Neural progenitor cell (in vitro differentiated cells): Measurements from ENCODE around the gene CERS3.

Source experiments
- CTCF ChIP-seq: fragments of 200-600 bp; sonication (generic); IDR thresholded peaks from 2 replicates; pipeline ENCODE4 v1.5.1; 2017; ENCODE audit warnings: antibody characterized with exemption, mild to moderate bottlenecking
- EZH2 ChIP-seq: fragments of 200-600 bp; sonication (generic); IDR thresholded peaks from 2 replicates; pipeline ENCODE4 v1.6.1; 2017; ENCODE audit warnings: antibody characterized with exemption, mild to moderate bottlenecking, moderate library complexity
- EZH2phosphoT487 ChIP-seq: fragments of 200-600 bp; sonication (generic); IDR thresholded peaks from 2 replicates; pipeline ENCODE4 v1.6.1; 2017; ENCODE audit warnings: antibody characterized with exemption

DNA sequence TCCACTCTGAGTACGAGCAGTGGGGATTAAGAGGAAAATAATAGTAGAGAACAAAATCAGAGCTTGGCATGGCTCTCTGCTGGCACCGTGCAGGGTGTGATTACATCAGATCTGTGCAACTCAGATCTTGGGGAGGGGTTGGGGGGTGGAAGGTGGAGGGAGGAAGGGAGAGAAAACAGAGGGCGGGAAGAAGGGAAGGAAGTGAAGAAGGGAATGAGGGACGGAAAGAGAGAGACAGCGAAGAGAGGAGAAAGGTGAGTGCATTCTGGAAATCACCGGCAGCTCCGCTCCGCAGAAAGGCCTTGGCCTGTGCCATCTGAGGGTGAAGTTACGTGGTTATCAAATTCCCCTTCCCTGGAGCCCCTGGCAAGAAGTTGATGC lies 156.0 kb downstream of the CERS3 start:
- no peak for TF ChIP-seq CTCF
- no peak for TF ChIP-seq EZH2
- no peak for TF ChIP-seq EZH2phosphoT487
